Measurements from ENCODE around the gene BRMS1.

Gene BRMS1

DNA sequence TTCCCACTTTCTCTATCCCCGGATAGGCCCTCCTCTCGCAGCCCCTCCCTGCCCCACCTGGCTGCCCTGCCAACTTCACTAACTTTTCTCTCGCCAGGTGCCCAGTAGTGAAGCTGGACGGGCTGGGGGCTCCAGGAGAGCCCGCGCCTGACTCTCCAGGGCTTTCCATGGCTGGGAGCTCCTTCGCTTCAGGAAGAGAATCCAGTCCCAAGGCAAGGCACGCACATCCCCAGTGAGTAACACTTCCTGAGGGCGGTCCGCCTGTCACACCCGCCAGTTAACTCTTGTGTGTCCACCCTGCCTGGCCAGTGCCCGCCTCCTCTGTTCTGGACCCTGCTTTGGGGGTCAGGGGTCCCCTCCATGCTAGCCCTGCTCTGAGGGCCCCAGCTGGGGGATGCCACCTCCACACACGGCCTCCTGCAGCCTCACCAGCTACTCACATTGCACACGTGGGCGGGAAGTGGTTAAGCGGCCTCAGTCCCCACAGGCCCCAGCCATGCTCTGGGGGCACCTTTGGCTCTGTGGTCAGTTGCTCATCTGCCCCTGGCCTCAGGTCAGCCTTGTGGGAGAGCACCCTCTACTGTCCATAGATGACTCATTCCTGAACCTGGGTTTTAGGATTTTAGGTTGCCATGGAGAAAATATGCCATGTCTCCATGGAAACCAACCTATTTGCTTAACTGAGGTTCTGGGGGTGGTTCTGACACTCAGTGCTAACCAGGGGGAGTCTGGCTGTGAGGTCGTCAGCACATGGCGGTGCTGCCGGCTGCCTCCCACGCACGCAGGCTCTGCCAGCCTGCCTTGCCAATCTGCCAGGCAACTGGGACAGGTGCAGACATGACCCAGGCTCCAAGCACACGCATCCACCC, 8.4 kb downstream of the BRMS1 start, which contains the start of gene RIN1:
Gene RIN1 (minus strand): TSS at position 201 of the 869 bp plus-strand sequence. CDS start 32 bp downstream, at position 169.
- DNase-seq (ENCODE audit: low read depth in 2 of 2) = no peak

GRCh38 chr11:66335531-66336233, 9.2 kb downstream of the BRMS1 start:
- no peak for DNase-seq (ENCODE audit: low read depth in 2 of 2)

DNA sequence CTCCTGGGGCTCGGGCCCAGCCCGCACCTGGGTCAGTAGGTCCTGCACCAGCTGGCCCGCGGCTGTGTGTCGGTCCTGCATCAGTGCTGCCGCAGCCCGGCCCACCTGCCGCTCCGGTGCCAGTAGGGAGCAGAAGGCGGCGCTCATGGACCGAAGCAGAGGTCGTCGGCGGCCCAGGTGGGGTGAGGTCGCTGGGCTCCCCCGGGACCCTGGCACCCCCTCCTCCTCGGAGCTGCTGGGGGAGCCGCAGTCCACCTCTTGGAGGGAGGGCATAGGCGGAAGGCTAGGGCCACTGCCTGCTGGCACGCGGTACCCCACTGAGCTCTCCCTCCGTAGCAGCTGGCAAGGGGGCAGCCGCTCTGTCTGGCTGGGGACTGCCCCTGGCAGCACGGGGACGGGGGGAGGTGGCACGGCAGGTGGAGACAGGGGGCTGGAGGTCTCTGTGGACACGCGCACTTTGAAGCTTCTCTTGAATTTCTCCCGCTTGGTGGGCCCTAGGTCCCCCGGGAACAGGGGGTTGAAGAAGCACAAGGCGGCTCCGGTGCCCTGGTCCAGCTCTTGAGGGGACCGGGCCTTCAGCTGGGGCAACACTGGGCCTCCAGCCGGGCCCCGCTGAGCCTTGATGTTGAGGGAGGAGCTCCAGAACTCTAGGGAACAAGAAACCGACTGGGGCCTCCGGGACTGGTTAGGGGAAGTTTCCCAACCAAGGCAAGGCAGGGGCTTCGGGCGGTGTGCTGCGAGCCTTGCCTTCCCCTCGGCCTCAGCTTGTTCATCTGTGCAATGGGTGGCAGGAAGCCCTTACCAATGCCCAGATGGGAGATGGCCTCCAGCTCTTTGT, 10.1 kb downstream of the BRMS1 start:
- no peak for DNase-seq (ENCODE audit: low read depth in 2 of 2)

DNA sequence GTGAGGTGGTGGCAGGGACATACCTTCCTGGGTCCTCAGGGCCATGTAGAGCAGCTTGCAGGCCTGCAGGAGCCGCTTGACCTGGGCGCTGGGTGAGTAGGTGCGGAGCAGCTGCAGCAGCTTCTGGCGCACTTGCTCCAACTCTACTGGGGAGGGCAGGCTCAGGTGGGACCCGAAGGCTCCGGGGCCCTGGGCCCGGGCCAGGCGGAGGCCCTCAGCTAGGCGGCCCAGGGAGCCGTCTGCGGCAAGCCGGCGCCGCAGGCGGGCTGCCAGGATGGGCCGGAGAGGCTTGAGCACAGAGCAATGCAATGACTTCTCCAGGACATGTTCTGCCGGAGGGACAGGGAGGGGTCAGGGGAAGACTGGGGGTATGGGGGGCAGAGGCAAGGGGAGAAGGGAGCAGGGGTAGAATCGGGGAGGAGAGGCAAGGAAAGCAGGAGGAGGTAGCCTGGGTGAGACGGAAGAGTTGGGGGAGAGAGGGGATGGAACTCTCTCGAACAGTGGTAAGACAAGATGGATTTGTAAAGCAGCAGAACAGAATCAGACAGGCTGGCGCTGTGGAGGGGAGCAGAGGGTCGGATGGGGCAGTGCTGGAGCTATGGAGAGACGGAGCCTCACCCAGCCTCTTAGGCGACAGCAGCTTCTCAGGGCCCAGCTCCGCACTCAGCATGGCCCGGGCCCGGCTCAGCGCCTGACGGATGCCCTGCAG, 10.9 kb downstream of the BRMS1 start:
- no peak for DNase-seq (ENCODE audit: low read depth in 2 of 2)

- DNase-seq (ENCODE audit: low read depth in 2 of 2) = no peak
Observed at GRCh38 chr11:66333220-66333877, 11.6 kb downstream of the BRMS1 start.

DNA sequence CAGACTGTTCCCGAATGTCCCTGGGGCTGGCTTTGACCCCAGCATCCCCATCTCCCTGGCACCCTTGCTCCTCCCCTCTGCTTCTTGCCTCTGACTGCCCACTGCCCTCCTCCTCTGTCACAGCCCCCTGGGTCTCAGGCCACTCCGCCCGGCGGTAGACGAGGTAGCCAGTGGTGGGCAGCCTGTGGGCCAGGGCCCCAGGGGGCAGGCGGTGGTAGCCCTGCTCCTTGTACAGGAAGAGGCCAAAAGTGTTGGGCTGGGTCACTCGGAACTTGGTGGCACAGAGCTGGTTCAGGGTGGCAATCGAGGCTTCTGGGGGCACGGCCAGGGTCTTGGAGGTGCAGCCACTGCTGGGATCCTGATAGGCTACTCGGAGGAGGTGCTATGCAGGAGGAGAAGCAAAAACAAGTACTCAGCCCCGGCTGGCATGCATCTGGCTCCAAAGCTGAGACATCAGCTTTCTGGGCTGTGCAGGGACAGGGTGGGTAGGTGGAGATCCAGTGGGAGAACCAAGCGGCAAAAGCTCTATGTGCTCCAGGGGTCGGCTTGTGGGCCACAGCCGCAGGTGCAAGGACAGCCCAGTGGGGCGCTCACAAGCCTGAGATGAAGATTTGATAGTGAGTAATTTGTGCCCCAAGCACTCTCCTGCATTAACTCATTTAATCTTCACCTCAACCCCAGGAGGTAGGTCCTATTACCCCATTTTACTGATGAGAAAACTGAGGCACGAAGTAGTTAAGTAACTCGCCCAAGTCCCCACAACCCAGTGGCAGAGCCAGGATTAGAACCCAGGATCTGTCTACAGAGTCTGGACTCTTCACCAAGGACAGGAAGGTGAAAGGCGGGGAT, 12.3 kb downstream of the BRMS1 start:
- DNase-seq (ENCODE audit: low read depth in 2 of 2) = no peak

- DNase-seq (ENCODE audit: low read depth in 2 of 2) = no peak
Observed at GRCh38 chr11:66331542-66332370, 13.1 kb downstream of the BRMS1 start.

- DNase-seq (ENCODE audit: low read depth in 2 of 2) = no peak
Observed at GRCh38 chr11:66330931-66331330, 14.0 kb downstream of the BRMS1 start.

DNA sequence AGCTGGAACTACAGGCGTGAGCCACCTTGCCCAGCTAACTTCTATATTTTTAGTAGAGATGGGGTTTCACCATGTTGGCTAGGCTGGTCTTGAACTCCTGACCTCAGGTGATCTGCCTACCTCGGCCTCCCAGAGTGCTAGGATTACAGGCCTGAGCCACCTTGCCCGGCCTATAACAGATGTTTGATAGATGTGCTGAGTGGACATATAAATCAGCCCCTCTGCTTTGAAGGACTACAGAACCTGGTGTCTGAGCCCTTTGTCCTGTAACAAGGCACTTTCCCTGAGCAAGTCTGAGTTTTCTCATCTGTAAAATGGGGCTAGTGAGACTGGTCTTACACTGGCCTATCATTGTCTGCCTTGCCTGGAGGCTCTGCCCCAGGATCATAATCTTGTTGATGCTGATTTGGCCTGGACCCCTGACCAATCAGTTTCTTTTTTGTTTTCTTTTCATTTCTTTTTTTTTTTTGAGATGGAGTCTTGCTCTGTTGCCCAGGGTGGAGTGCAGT, 15.7 kb downstream of the BRMS1 start:
- DNase-seq (ENCODE audit: low read depth in 2 of 2) = no peak

- DNase-seq (ENCODE audit: low read depth in 2 of 2) = peak; percentile 62
Observed at GRCh38 chr11:66328302-66329144, 16.4 kb downstream of the BRMS1 start.

DNA sequence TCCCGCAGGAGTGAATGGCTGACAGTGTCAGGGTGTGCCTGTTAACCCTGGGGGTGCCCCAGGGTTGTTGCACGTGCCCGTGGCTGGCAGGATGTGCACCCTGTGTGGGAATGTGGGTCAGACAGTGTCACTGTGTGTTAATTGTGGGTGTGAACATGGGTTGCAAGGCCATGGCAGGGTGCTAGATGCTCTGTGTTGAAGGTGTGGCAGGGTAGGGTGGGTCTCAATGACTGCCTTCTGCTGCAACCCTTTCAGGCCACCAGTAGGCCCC, 16.9 kb downstream of the BRMS1 start:
- no peak for DNase-seq (ENCODE audit: low read depth in 2 of 2)

- no peak for DNase-seq (ENCODE audit: low read depth in 2 of 2)
Observed at GRCh38 chr11:66327171-66328030, 17.5 kb downstream of the BRMS1 start.

DNA sequence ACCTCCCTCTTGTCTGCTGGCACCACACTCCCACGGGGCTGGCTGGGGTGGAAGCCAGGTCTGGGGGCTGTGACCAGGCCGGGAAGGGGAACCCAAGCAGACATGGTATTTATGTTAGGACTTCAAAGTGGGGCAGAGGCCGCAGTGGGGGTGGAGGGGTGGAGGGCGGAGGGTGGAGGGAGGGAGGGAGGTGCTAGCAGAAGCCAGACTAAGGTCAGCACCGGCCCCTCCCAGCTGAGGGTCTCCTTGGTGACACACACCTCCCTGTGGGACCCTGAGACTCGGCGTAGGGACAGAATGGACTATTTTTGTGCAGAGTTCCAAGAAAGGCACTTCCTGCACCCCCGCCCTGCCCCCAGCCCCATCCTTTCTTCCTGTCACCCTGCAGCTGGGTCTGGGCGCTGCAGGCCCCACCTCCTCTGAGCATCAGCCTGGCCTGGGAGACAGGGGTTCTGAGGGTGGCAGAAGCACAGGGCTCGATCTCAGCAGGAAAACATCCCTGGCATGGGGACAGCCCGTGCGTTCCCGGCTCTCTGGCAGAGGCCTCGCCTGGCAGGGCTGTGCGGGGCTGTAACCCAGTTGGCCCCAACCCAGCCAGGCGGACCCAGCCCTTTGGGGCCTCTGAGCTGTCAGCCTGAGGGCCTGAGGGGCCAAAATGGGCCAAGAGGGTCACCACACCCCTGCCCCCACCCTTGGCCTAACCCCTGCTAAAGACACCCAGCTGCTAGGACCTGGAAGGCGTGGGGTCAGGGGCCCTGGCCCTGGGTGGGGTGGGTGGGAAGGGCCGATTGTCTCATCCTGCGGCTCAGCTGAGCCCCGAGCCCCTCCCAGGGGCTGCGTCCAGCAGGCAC, 18.4 kb downstream of the BRMS1 start:
- DNase-seq (ENCODE audit: low read depth in 2 of 2) = no peak

- DNase-seq (ENCODE audit: low read depth in 2 of 2) = no peak
Observed at GRCh38 chr11:66325263-66325671, 19.6 kb downstream of the BRMS1 start.

GRCh38 chr11:66324664-66325063, 20.2 kb downstream of the BRMS1 start:
- no peak for DNase-seq (ENCODE audit: low read depth in 2 of 2)

DNA sequence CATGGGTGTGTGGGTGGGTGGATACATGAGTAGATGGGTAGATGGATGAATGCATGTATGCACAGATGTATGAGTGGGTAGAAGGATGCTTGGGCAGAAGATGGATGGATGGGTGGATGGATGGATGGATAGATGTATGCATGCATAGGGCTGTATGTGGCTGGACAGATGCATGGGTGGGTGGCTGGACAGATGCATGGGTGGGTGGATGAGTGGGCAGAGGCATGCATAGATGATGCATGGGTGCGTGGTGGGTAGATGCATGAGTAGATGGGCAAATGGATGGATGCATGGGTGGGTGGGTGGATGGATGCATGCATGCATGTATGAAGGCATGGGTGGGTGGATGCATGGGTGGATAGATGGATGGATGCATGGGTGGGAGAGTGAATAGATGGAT, 21.2 kb downstream of the BRMS1 start:
- no peak for DNase-seq (ENCODE audit: low read depth in 2 of 2)
